ENCODE results near the gene RPS6KB1.
"Not testable (repeated sequence)": the region's sequence is repeated elsewhere in the genome, so short reads cannot be mapped to it uniquely, and the experiment has no call there.

The RPS6KB1 gene

GRCh38 chr17:59914274-59914854 is 21.4 kb downstream of the RPS6KB1 start:
- H3K4me2 ChIP-seq (ENCODE audit: low read depth, low read length, poor library complexity, severe bottlenecking), result peak overlapping the region; percentile 39
- H3K27me3 ChIP-seq (ENCODE audit: low read length), result no peaks in the 10 kb centered on the region
- peaks cover 18% of the 10 kb centered on the region for H3K36me3 ChIP-seq (ENCODE audit: low read length)

GRCh38 chr17:59916446-59916845 is 23.5 kb downstream of the RPS6KB1 start:
- no peaks in the 10 kb centered on the region for H4K20me1 ChIP-seq (ENCODE audit: low read depth, low read length)
- no peak for TF ChIP-seq CTCF (IDR thresholded peaks at IDR 0.05; ENCODE audit: insufficient read depth, low read length, poor library complexity, severe bottlenecking)
- no peak overlapping the region for H3K4me2 ChIP-seq (ENCODE audit: low read depth, low read length, poor library complexity, severe bottlenecking)
- no peak overlapping the region for H3K27ac ChIP-seq (ENCODE audit: low read depth, low read length)
- H3K27me3 ChIP-seq (ENCODE audit: low read length), result no peaks in the 10 kb centered on the region
- H3K9ac ChIP-seq (ENCODE audit: low read length), result no peak overlapping the region
- no peak overlapping the region for H2AFZ ChIP-seq (ENCODE audit: low read depth, low read length, severe bottlenecking)
- H3K79me2 ChIP-seq (ENCODE audit: insufficient read depth, low read length), result no peaks in the 10 kb centered on the region; the same call in 1 of the 2 replicates
- no peak overlapping the region for H3K4me3 ChIP-seq (ENCODE audit: insufficient read depth, low read length, poor library complexity, severe bottlenecking)
- no peaks in the 10 kb centered on the region for H3K9me2 ChIP-seq (replicated peaks; ENCODE audit: insufficient read depth, low read length)
- H3F3A ChIP-seq (ENCODE audit: insufficient read depth), result peaks cover 19% of the 10 kb centered on the region
- H3K36me3 ChIP-seq (ENCODE audit: low read length), result peaks cover 12% of the 10 kb centered on the region
- H3K9me3 ChIP-seq (ENCODE audit: insufficient read depth, low read length), result no peaks in the 10 kb centered on the region

More at GRCh38 chr17:59914274-59914854, 21.4 kb downstream of the RPS6KB1 start:
- Histone ChIP-seq H3K79me2 (ENCODE audit: insufficient read depth, low read length) (no peaks in the 10 kb centered on the region; the same call in 1 of the 2 replicates), H4K20me1 (ENCODE audit: low read depth, low read length) (no peaks in the 10 kb centered on the region), H2AFZ (ENCODE audit: low read depth, low read length, severe bottlenecking) (no peak overlapping the region), H3K27ac (ENCODE audit: low read depth, low read length) (peak overlapping the region; percentile 60; the same call in 1 of the 2 replicates), H3K9me3 (ENCODE audit: insufficient read depth, low read length) (no peaks in the 10 kb centered on the region), H3F3A (ENCODE audit: insufficient read depth) (peaks cover 25% of the 10 kb centered on the region), H3K4me3 (ENCODE audit: insufficient read depth, low read length, poor library complexity, severe bottlenecking) (no peak overlapping the region), H3K9ac (ENCODE audit: low read length) (no peak overlapping the region), H3K9me2 (replicated peaks; ENCODE audit: insufficient read depth, low read length) (no peaks in the 10 kb centered on the region)
- peak; percentile 52 for TF ChIP-seq CTCF (IDR thresholded peaks at IDR 0.05; ENCODE audit: insufficient read depth, low read length, poor library complexity, severe bottlenecking)
- no peak for TF ChIP-seq EZH2phosphoT487 (conservative IDR thresholded peaks at IDR 0.05; ENCODE audit: low read length)

GRCh38 chr17:59920637-59921036 is 27.7 kb downstream of the RPS6KB1 start:
- H3K4me3 ChIP-seq (ENCODE audit: insufficient read depth, low read length, poor library complexity, severe bottlenecking); H3K79me2 ChIP-seq (ENCODE audit: insufficient read depth, low read length); H3K9me2 ChIP-seq (replicated peaks; ENCODE audit: insufficient read depth, low read length); H3K27me3 ChIP-seq (ENCODE audit: low read length); H2AFZ ChIP-seq (ENCODE audit: low read depth, low read length, severe bottlenecking); H3F3A ChIP-seq (ENCODE audit: insufficient read depth); H3K36me3 ChIP-seq (ENCODE audit: low read length); H3K4me2 ChIP-seq (ENCODE audit: low read depth, low read length, poor library complexity, severe bottlenecking); H3K27ac ChIP-seq (ENCODE audit: low read depth, low read length); H4K20me1 ChIP-seq (ENCODE audit: low read depth, low read length); H3K9me3 ChIP-seq (ENCODE audit: insufficient read depth, low read length); H3K9ac ChIP-seq (ENCODE audit: low read length): not testable (repeated sequence)

GRCh38 chr17:59930121-59930520 is 37.2 kb downstream of the RPS6KB1 start:
- not testable (repeated sequence) for H3K9me2 ChIP-seq (replicated peaks; ENCODE audit: insufficient read depth, low read length); H3K4me3 ChIP-seq (ENCODE audit: insufficient read depth, low read length, poor library complexity, severe bottlenecking); H4K20me1 ChIP-seq (ENCODE audit: low read depth, low read length); H3K4me2 ChIP-seq (ENCODE audit: low read depth, low read length, poor library complexity, severe bottlenecking); H3F3A ChIP-seq (ENCODE audit: insufficient read depth); H3K27me3 ChIP-seq (ENCODE audit: low read length); H3K27ac ChIP-seq (ENCODE audit: low read depth, low read length); H3K9ac ChIP-seq (ENCODE audit: low read length); H2AFZ ChIP-seq (ENCODE audit: low read depth, low read length, severe bottlenecking); H3K9me3 ChIP-seq (ENCODE audit: insufficient read depth, low read length); H3K79me2 ChIP-seq (ENCODE audit: insufficient read depth, low read length); H3K36me3 ChIP-seq (ENCODE audit: low read length)

GRCh38 chr17:59930768-59931167 is 37.8 kb downstream of the RPS6KB1 start:
- H2AFZ ChIP-seq (ENCODE audit: low read depth, low read length, severe bottlenecking); H3K27ac ChIP-seq (ENCODE audit: low read depth, low read length); H3K36me3 ChIP-seq (ENCODE audit: low read length); H3F3A ChIP-seq (ENCODE audit: insufficient read depth); H3K9me2 ChIP-seq (replicated peaks; ENCODE audit: insufficient read depth, low read length); H4K20me1 ChIP-seq (ENCODE audit: low read depth, low read length); H3K4me2 ChIP-seq (ENCODE audit: low read depth, low read length, poor library complexity, severe bottlenecking); H3K9ac ChIP-seq (ENCODE audit: low read length); H3K9me3 ChIP-seq (ENCODE audit: insufficient read depth, low read length); H3K4me3 ChIP-seq (ENCODE audit: insufficient read depth, low read length, poor library complexity, severe bottlenecking); H3K27me3 ChIP-seq (ENCODE audit: low read length); H3K79me2 ChIP-seq (ENCODE audit: insufficient read depth, low read length): not testable (repeated sequence)

- not testable (repeated sequence) for H3K9me2 ChIP-seq (replicated peaks; ENCODE audit: insufficient read depth, low read length); H3F3A ChIP-seq (ENCODE audit: insufficient read depth); H4K20me1 ChIP-seq (ENCODE audit: low read depth, low read length); H3K9ac ChIP-seq (ENCODE audit: low read length); H2AFZ ChIP-seq (ENCODE audit: low read depth, low read length, severe bottlenecking); H3K79me2 ChIP-seq (ENCODE audit: insufficient read depth, low read length); H3K27me3 ChIP-seq (ENCODE audit: low read length); H3K36me3 ChIP-seq (ENCODE audit: low read length); H3K4me3 ChIP-seq (ENCODE audit: insufficient read depth, low read length, poor library complexity, severe bottlenecking); H3K4me2 ChIP-seq (ENCODE audit: low read depth, low read length, poor library complexity, severe bottlenecking); H3K9me3 ChIP-seq (ENCODE audit: insufficient read depth, low read length); H3K27ac ChIP-seq (ENCODE audit: low read depth, low read length)
These were observed 40.4 kb downstream of the RPS6KB1 start for GRCh38 chr17:59933317-59933716.
